Nephron (organoid): ENCODE data around the gene SSH2.
A peak's percentile ranks its signal among the peaks of the same experiment; 100 is the strongest.
"Not testable (repeated sequence)": the region's sequence is repeated elsewhere in the genome, so short reads cannot be mapped to it uniquely, and the experiment has no call there.

Source experiments
- H3K27ac Mint-ChIP-seq, 3 experiments: 2 replicates each; pipeline ENCODE4 v1.8.0; 2020; ENCODE audit warnings: mixed read lengths in 3 of 3, mild to moderate bottlenecking in 2 of 3, moderate library complexity in 1 of 3
- H3K27me3 Mint-ChIP-seq: 2 replicates; pipeline ENCODE4 v1.8.0; 2021; ENCODE audit warnings: low read depth, mild to moderate bottlenecking, moderate library complexity, mixed read lengths
- H3K36me3 Mint-ChIP-seq: 2 replicates; pipeline ENCODE4 v1.8.0; 2020; ENCODE audit warnings: low read depth, mixed read lengths
- H3K4me1 Mint-ChIP-seq: 2 replicates; pipeline ENCODE4 v1.8.0; 2020; ENCODE audit warnings: mixed read lengths
- H3K4me3 Mint-ChIP-seq, 3 experiments: 2 replicates each; pipeline ENCODE4 v1.8.0; 2020; ENCODE audit warnings: mild to moderate bottlenecking in 3 of 3, mixed read lengths in 3 of 3, moderate library complexity in 2 of 3
- H3K9me3 Mint-ChIP-seq: 2 replicates; pipeline ENCODE4 v1.8.0; 2020; ENCODE audit warnings: mixed read lengths
- TF ChIP-seq, protein P1 (sequence below), 3 experiments: fragments of 200-600 bp; sonication (generic); IDR thresholded peaks; one replicate each; pipeline ENCODE4 v1.5.0; 2021; ENCODE audit warnings: antibody characterized with exemption in 3 of 3; ENCODE audit not compliant: unreplicated experiment in 3 of 3

Gene SSH2

DNA sequence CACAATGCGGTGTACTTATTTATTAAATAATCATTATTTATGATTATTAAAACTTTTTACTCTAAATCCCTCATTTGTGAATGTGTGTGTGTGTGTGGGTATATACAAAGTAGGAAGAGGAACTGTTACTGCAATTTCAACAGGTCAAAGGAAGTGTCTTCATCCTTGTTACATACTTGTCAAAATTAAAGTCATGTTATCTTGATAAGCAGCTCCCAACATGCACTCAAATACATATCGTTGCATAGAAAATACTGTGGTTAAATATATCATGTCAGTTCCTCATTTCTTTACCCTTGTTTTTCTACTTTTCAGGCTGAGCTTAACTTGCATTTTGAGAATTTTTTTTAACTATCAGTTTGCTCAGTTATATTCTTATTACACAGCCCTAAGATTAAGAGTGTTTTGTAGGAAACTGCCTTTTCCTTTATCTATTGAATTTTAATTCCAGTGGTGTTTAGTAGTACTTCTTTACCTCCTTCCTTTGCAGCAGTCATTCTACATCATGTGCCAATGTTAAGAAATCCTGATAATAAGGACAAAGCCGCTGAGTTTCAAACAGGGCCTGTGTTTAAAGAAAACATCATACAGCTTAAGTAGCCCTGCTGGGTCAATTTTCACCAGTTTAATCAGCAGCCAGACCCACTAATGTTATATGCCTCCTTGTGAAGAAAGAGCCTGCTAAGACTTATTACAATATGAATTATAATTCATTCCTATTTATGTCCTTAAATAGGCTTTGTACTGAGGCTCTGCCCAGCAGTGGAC, 18.6 kb upstream of the SSH2 start:
- no peak overlapping the region for H3K4me3 Mint-ChIP-seq
- peaks cover 1% of the 10 kb centered on the region for H3K36me3 Mint-ChIP-seq
- H3K9me3 Mint-ChIP-seq, result peaks cover 6% of the 10 kb centered on the region
- no peaks in the 10 kb centered on the region for H3K27me3 Mint-ChIP-seq
- peak overlapping the region in 1 of 3 experiments; percentile 6 for H3K27ac Mint-ChIP-seq
- H3K4me1 Mint-ChIP-seq, result no peaks in the 10 kb centered on the region
- TF ChIP-seq, protein P1, sequence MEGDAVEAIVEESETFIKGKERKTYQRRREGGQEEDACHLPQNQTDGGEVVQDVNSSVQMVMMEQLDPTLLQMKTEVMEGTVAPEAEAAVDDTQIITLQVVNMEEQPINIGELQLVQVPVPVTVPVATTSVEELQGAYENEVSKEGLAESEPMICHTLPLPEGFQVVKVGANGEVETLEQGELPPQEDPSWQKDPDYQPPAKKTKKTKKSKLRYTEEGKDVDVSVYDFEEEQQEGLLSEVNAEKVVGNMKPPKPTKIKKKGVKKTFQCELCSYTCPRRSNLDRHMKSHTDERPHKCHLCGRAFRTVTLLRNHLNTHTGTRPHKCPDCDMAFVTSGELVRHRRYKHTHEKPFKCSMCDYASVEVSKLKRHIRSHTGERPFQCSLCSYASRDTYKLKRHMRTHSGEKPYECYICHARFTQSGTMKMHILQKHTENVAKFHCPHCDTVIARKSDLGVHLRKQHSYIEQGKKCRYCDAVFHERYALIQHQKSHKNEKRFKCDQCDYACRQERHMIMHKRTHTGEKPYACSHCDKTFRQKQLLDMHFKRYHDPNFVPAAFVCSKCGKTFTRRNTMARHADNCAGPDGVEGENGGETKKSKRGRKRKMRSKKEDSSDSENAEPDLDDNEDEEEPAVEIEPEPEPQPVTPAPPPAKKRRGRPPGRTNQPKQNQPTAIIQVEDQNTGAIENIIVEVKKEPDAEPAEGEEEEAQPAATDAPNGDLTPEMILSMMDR (IDR thresholded peaks at IDR 0.05; ENCODE audit: unreplicated experiment in 3 of 3), result no peak

DNA sequence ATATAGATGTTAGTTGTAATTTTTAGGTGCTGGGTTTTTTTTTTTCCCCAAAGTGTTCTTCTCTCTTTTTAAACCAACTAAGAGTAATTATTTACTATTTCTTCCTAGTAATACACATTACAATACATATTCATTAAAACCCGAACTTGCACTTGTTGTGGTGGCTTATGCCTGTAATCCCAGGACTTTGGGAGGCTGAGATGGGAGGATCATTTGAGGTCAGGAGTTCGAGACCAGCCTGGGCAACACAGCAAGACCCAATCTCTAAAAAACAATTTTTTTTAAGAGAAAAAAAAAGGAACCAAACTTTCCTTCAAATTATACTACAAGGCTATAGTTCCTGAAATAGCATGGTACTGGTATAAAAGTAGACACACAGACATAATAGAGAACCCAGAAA, 15.3 kb upstream of the SSH2 start:
- TF ChIP-seq, protein P1 (IDR thresholded peaks at IDR 0.05; ENCODE audit: unreplicated experiment in 3 of 3), result no peak
- no peaks in the 10 kb centered on the region for H3K36me3 Mint-ChIP-seq
- H3K27me3 Mint-ChIP-seq, result no peaks in the 10 kb centered on the region
- H3K27ac Mint-ChIP-seq, result no peak overlapping the region
- no peaks in the 10 kb centered on the region for H3K9me3 Mint-ChIP-seq
- H3K4me1 Mint-ChIP-seq, result no peaks in the 10 kb centered on the region
- no peak overlapping the region for H3K4me3 Mint-ChIP-seq

GRCh38 chr17:29941334-29941733, 11.3 kb upstream of the SSH2 start, which contains the start of gene EFCAB5:
Gene EFCAB5 (plus strand): TSS chr17:29941634. CDS start chr17:29941797, 163 bp downstream.
- H3K9me3 Mint-ChIP-seq, result no peaks in the 10 kb centered on the region
- TF ChIP-seq, protein P1 (IDR thresholded peaks at IDR 0.05; ENCODE audit: unreplicated experiment in 3 of 3), result no peak
- H3K27ac Mint-ChIP-seq, result no peak within 1 kb of the TSS
- no peaks in the 10 kb centered on the region for H3K27me3 Mint-ChIP-seq
- no peaks in the 10 kb centered on the region for H3K4me1 Mint-ChIP-seq
- no peaks in the 10 kb centered on the region for H3K36me3 Mint-ChIP-seq
- H3K4me3 Mint-ChIP-seq, result no peak within 1 kb of the TSS

GRCh38 chr17:29936724-29937123, 6.7 kb upstream of the SSH2 start:
- H3K9me3 Mint-ChIP-seq, result no peaks in the 10 kb centered on the region
- H3K4me1 Mint-ChIP-seq, result no peaks in the 10 kb centered on the region
- no peaks in the 10 kb centered on the region for H3K36me3 Mint-ChIP-seq
- TF ChIP-seq, protein P1 (IDR thresholded peaks at IDR 0.05; ENCODE audit: unreplicated experiment in 3 of 3), result no peak
- H3K27me3 Mint-ChIP-seq, result no peaks in the 10 kb centered on the region
- H3K4me3 Mint-ChIP-seq, result no peak overlapping the region
- H3K27ac Mint-ChIP-seq, result no peak overlapping the region

DNA sequence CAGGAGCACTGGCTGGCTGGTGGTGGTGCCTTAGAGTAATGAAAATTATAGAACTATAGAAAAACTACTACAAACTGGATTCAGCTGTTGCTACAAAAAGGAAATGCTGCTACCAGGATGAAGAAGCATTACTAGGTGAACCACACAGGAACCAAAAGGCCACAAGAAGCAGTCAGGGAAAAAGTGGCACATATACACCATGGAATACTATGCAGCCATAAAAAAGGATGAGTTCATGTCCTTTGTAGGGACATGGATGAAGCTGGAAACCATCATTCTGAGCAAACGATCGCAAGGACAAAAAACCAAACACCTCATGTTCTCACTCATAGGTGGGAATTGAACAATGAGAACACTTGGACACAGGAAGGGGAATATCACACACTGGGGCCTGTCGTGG, 5.9 kb upstream of the SSH2 start:
- H3K27ac Mint-ChIP-seq, H3K36me3 Mint-ChIP-seq, H3K9me3 Mint-ChIP-seq, H3K27me3 Mint-ChIP-seq, H3K4me1 Mint-ChIP-seq, H3K4me3 Mint-ChIP-seq: not testable (repeated sequence)

GRCh38 chr17:29933379-29933778, 3.4 kb upstream of the SSH2 start:
- Mint-ChIP-seq H3K36me3 (no peaks in the 10 kb centered on the region), H3K27me3 (no peaks in the 10 kb centered on the region), H3K9me3 (no peaks in the 10 kb centered on the region), H3K4me1 (no peaks in the 10 kb centered on the region), H3K27ac (no peak overlapping the region), H3K4me3 (no peak overlapping the region)
- TF ChIP-seq, protein P1 (IDR thresholded peaks at IDR 0.05; ENCODE audit: unreplicated experiment in 3 of 3), result peak in 2 of 3 experiments; percentile 21 to 29
